ENCODE results near the gene PLAAT1.

PLAAT1 gene

DNA sequence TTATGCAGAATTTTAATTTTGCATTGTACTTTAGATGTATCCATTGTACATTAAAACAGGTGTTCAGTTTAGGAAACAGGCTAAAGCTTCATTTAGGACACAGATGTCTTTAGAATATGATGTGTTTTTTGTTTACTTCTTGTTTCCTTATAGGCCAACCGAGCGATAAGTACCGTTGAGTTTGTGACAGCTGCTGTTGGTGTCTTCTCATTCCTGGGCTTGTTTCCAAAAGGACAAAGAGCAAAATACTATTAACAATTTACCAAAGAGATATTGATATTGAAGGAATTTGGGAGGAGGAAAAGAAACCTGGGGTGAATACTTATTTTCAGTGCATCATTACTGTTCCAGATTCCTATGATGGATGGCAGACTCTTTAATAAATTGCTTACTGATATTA, 29.4 kb downstream of the PLAAT1 start:
- Histone ChIP-seq H3K27ac (ENCODE audit: low read depth, low read length) (no peak overlapping the region), H4K20me1 (ENCODE audit: low read depth, low read length) (no peaks in the 10 kb centered on the region), H2AFZ (ENCODE audit: low read depth, low read length, severe bottlenecking) (no peak overlapping the region), H3K4me2 (ENCODE audit: low read depth, low read length, poor library complexity, severe bottlenecking) (no peak overlapping the region), H3K9ac (ENCODE audit: low read length) (no peak overlapping the region), H3K79me2 (ENCODE audit: insufficient read depth, low read length) (no peaks in the 10 kb centered on the region), H3K4me3 (ENCODE audit: insufficient read depth, low read length, poor library complexity, severe bottlenecking) (no peak overlapping the region), H3F3A (ENCODE audit: insufficient read depth) (no peaks in the 10 kb centered on the region), H3K9me3 (ENCODE audit: insufficient read depth, low read length) (no peaks in the 10 kb centered on the region), H3K36me3 (ENCODE audit: low read length) (no peaks in the 10 kb centered on the region), H3K9me2 (replicated peaks; ENCODE audit: insufficient read depth, low read length) (no peaks in the 10 kb centered on the region), H3K27me3 (ENCODE audit: low read length) (no peaks in the 10 kb centered on the region)
- no peak for TF ChIP-seq EZH2phosphoT487 (conservative IDR thresholded peaks at IDR 0.05; ENCODE audit: low read length)
- TF ChIP-seq, protein P1, sequence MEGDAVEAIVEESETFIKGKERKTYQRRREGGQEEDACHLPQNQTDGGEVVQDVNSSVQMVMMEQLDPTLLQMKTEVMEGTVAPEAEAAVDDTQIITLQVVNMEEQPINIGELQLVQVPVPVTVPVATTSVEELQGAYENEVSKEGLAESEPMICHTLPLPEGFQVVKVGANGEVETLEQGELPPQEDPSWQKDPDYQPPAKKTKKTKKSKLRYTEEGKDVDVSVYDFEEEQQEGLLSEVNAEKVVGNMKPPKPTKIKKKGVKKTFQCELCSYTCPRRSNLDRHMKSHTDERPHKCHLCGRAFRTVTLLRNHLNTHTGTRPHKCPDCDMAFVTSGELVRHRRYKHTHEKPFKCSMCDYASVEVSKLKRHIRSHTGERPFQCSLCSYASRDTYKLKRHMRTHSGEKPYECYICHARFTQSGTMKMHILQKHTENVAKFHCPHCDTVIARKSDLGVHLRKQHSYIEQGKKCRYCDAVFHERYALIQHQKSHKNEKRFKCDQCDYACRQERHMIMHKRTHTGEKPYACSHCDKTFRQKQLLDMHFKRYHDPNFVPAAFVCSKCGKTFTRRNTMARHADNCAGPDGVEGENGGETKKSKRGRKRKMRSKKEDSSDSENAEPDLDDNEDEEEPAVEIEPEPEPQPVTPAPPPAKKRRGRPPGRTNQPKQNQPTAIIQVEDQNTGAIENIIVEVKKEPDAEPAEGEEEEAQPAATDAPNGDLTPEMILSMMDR (IDR thresholded peaks at IDR 0.05; ENCODE audit: insufficient read depth, low read length, poor library complexity, severe bottlenecking) = no peak

GRCh38 chr3:193271101-193271840, 30.2 kb downstream of the PLAAT1 start:
- H3K9me2 ChIP-seq (replicated peaks; ENCODE audit: insufficient read depth, low read length) = no peaks in the 10 kb centered on the region
- H3K4me3 ChIP-seq (ENCODE audit: insufficient read depth, low read length, poor library complexity, severe bottlenecking) = no peak overlapping the region
- H3K9me3 ChIP-seq (ENCODE audit: insufficient read depth, low read length) = no peaks in the 10 kb centered on the region
- H3F3A ChIP-seq (ENCODE audit: insufficient read depth) = no peaks in the 10 kb centered on the region
- no peak overlapping the region for H3K9ac ChIP-seq (ENCODE audit: low read length)
- H3K27ac ChIP-seq (ENCODE audit: low read depth, low read length) = no peak overlapping the region
- H4K20me1 ChIP-seq (ENCODE audit: low read depth, low read length) = no peaks in the 10 kb centered on the region
- no peak overlapping the region for H2AFZ ChIP-seq (ENCODE audit: low read depth, low read length, severe bottlenecking)
- H3K79me2 ChIP-seq (ENCODE audit: insufficient read depth, low read length) = no peaks in the 10 kb centered on the region
- H3K4me2 ChIP-seq (ENCODE audit: low read depth, low read length, poor library complexity, severe bottlenecking) = no peak overlapping the region
- H3K27me3 ChIP-seq (ENCODE audit: low read length) = no peaks in the 10 kb centered on the region
- no peaks in the 10 kb centered on the region for H3K36me3 ChIP-seq (ENCODE audit: low read length)
- no peak for TF ChIP-seq EZH2phosphoT487 (conservative IDR thresholded peaks at IDR 0.05; ENCODE audit: low read length)
- TF ChIP-seq, protein P1 (IDR thresholded peaks at IDR 0.05; ENCODE audit: insufficient read depth, low read length, poor library complexity, severe bottlenecking) = no peak

- Histone ChIP-seq H3K27me3 (ENCODE audit: low read length) (no peaks in the 10 kb centered on the region), H3K27ac (ENCODE audit: low read depth, low read length) (no peak overlapping the region), H3K9me3 (ENCODE audit: insufficient read depth, low read length) (no peaks in the 10 kb centered on the region), H3K9ac (ENCODE audit: low read length) (no peak overlapping the region), H4K20me1 (ENCODE audit: low read depth, low read length) (no peaks in the 10 kb centered on the region), H3K9me2 (replicated peaks; ENCODE audit: insufficient read depth, low read length) (no peaks in the 10 kb centered on the region), H3K36me3 (ENCODE audit: low read length) (no peaks in the 10 kb centered on the region), H3F3A (ENCODE audit: insufficient read depth) (no peaks in the 10 kb centered on the region), H3K4me2 (ENCODE audit: low read depth, low read length, poor library complexity, severe bottlenecking) (no peak overlapping the region), H3K4me3 (ENCODE audit: insufficient read depth, low read length, poor library complexity, severe bottlenecking) (no peak overlapping the region), H3K79me2 (ENCODE audit: insufficient read depth, low read length) (no peaks in the 10 kb centered on the region), H2AFZ (ENCODE audit: low read depth, low read length, severe bottlenecking) (no peak overlapping the region)
- TF ChIP-seq, protein P1 (IDR thresholded peaks at IDR 0.05; ENCODE audit: insufficient read depth, low read length, poor library complexity, severe bottlenecking) = no peak
- no peak for TF ChIP-seq EZH2phosphoT487 (conservative IDR thresholded peaks at IDR 0.05; ENCODE audit: low read length)
Measured at GRCh38 chr3:193292386-193292785, 51.4 kb downstream of the PLAAT1 start.
